IPS DF 6.9 (cell line): ENCODE results near the gene TCF4.
A peak's percentile ranks its signal among the peaks of the same experiment; 100 is the strongest.

Experiments
- DNase-seq: peaks from one replicate; pipeline ENCODE4 v3.0.0-alpha.2; 2013; ENCODE audit warnings: low read depth, low spot score
- H3K27ac ChIP-seq: one replicate; pipeline ENCODE4 v1.5.1; 2013; ENCODE audit warnings: low read length, control low read depth
- H3K27me3 ChIP-seq: 2 replicates; pipeline ENCODE4 v1.6.1; 2013; ENCODE audit warnings: mild to moderate bottlenecking, low read length; ENCODE audit not compliant: control insufficient read depth, insufficient read depth
- H3K36me3 ChIP-seq: 2 replicates; pipeline ENCODE4 v1.6.1; 2013; ENCODE audit warnings: low read length; ENCODE audit not compliant: control insufficient read depth, insufficient read depth
- H3K4me1 ChIP-seq: 2 replicates; pipeline ENCODE4 v1.6.1; 2013; ENCODE audit warnings: low read length; ENCODE audit not compliant: control insufficient read depth, insufficient read depth
- H3K4me3 ChIP-seq: 2 replicates; pipeline ENCODE4 v1.5.1; 2013; ENCODE audit warnings: mild to moderate bottlenecking, low read length
- H3K9me3 ChIP-seq: 2 replicates; pipeline ENCODE4 v1.6.1; 2013; ENCODE audit warnings: low read length, inconsistent platforms; ENCODE audit not compliant: control insufficient read depth, insufficient read depth
- whole genome bisulfite sequencing: extraction: QIAGEN DNeasy Blood & Tissue Kit; methylation state at CpG from one replicate; pipeline ENCODE4 v1.1.7; 2013; ENCODE audit warnings: mixed read lengths, missing lambda C conversion rate; ENCODE audit not compliant: insufficient read length, insufficient coverage; 5-methylcytosine and 5-hydroxymethylcytosine counted together

The TCF4 gene

GRCh38 chr18:55608497-55608896 lies 20.5 kb upstream of the TCF4 start:
- no CpG with 5 or more reads among the region's 4 CpGs for WGBS
- no peak overlapping the region for H3K27ac ChIP-seq
- no peaks in the 10 kb centered on the region for H3K4me1 ChIP-seq

GRCh38 chr18:55607773-55608172 lies 19.8 kb upstream of the TCF4 start:
- Histone ChIP-seq H3K9me3 (no peaks in the 10 kb centered on the region), H3K4me1 (no peaks in the 10 kb centered on the region), H3K27me3 (peaks cover 1% of the 10 kb centered on the region; the same call in 1 of the 2 replicates), H3K4me3 (no peak overlapping the region), H3K27ac (no peak overlapping the region), H3K36me3 (no peaks in the 10 kb centered on the region)
- no peak for DNase-seq
- no CpG with 5 or more reads among the region's 2 CpGs for WGBS

More at GRCh38 chr18:55608497-55608896, 20.5 kb upstream of the TCF4 start:
- Histone ChIP-seq H3K9me3 (no peaks in the 10 kb centered on the region), H3K4me3 (no peak overlapping the region), H3K27me3 (peaks cover 1% of the 10 kb centered on the region; the same call in 1 of the 2 replicates), H3K36me3 (no peaks in the 10 kb centered on the region)
- no peak for DNase-seq

- Histone ChIP-seq H3K36me3 (no peaks in the 10 kb centered on the region), H3K4me3 (no peak overlapping the region), H3K9me3 (no peaks in the 10 kb centered on the region), H3K27me3 (peaks cover 1% of the 10 kb centered on the region; the same call in 1 of the 2 replicates), H3K4me1 (no peaks in the 10 kb centered on the region), H3K27ac (no peak overlapping the region)
- WGBS, result no CpG with 5 or more reads among the region's 7 CpGs
- no peak for DNase-seq
Measured at GRCh38 chr18:55605733-55606338, 17.8 kb upstream of the TCF4 start.

GRCh38 chr18:55603775-55604174 lies 15.8 kb upstream of the TCF4 start:
- no CpG with 5 or more reads among the region's 5 CpGs for WGBS
- peaks cover 1% of the 10 kb centered on the region; the same call in 1 of the 2 replicates for H3K27me3 ChIP-seq
- DNase-seq, result no peak
- no peak overlapping the region for H3K27ac ChIP-seq
- H3K36me3 ChIP-seq, result no peaks in the 10 kb centered on the region
- H3K4me3 ChIP-seq, result no peak overlapping the region
- H3K9me3 ChIP-seq, result no peaks in the 10 kb centered on the region
- no peaks in the 10 kb centered on the region for H3K4me1 ChIP-seq

GRCh38 chr18:55593888-55594287 lies 5.9 kb upstream of the TCF4 start:
- H3K27ac ChIP-seq, result no peak overlapping the region
- no peak overlapping the region for H3K4me3 ChIP-seq
- no peaks in the 10 kb centered on the region for H3K36me3 ChIP-seq
- no peaks in the 10 kb centered on the region for H3K9me3 ChIP-seq
- no CpG with 5 or more reads among the region's 2 CpGs for WGBS
- no peaks in the 10 kb centered on the region for H3K27me3 ChIP-seq
- no peaks in the 10 kb centered on the region for H3K4me1 ChIP-seq
- no peak for DNase-seq

GRCh38 chr18:55592572-55592971 lies 4.6 kb upstream of the TCF4 start:
- no CpG with 5 or more reads among the region's 4 CpGs for WGBS
- H3K27me3 ChIP-seq, result no peaks in the 10 kb centered on the region
- H3K4me3 ChIP-seq, result no peak overlapping the region
- DNase-seq, result no peak
- H3K9me3 ChIP-seq, result no peaks in the 10 kb centered on the region
- no peaks in the 10 kb centered on the region for H3K36me3 ChIP-seq
- H3K4me1 ChIP-seq, result no peaks in the 10 kb centered on the region
- H3K27ac ChIP-seq, result no peak overlapping the region

GRCh38 chr18:55592106-55592505 lies 4.1 kb upstream of the TCF4 start:
- no peak for DNase-seq
- WGBS, result no CpG with 5 or more reads among the region's 1 CpG
- Histone ChIP-seq H3K27ac (no peak overlapping the region), H3K9me3 (no peaks in the 10 kb centered on the region), H3K4me1 (no peaks in the 10 kb centered on the region), H3K36me3 (no peaks in the 10 kb centered on the region), H3K4me3 (no peak overlapping the region), H3K27me3 (no peaks in the 10 kb centered on the region)

GRCh38 chr18:55589625-55590291 lies 1.8 kb upstream of the TCF4 start:
- DNase-seq, result peak; percentile 80
- H3K27ac ChIP-seq, result no peak overlapping the region
- no peaks in the 10 kb centered on the region for H3K27me3 ChIP-seq
- H3K4me3 ChIP-seq, result peak overlapping the region; percentile 73; the same call in 1 of the 2 replicates
- WGBS, result no CpG with 5 or more reads among the region's 37 CpGs
- H3K9me3 ChIP-seq, result no peaks in the 10 kb centered on the region
- no peaks in the 10 kb centered on the region for H3K4me1 ChIP-seq
- H3K36me3 ChIP-seq, result no peaks in the 10 kb centered on the region

GRCh38 chr18:55588870-55589595 lies 1.0 kb upstream of the TCF4 start:
- no peak overlapping the region for H3K27ac ChIP-seq
- DNase-seq, result no peak
- WGBS, result no CpG with 5 or more reads among the region's 12 CpGs

GRCh38 chr18:55587418-55588110 lies 428 bp downstream of the TCF4 start:
- no peaks in the 10 kb centered on the region for H3K27me3 ChIP-seq
- no peak overlapping the region for H3K27ac ChIP-seq
- DNase-seq, result no peak
- no peaks in the 10 kb centered on the region for H3K36me3 ChIP-seq
- H3K9me3 ChIP-seq, result no peaks in the 10 kb centered on the region
- no CpG with 5 or more reads among the region's 63 CpGs for WGBS
- no peaks in the 10 kb centered on the region for H3K4me1 ChIP-seq
- H3K4me3 ChIP-seq, result peak overlapping the region; percentile 96

More at GRCh38 chr18:55588870-55589595, 1.0 kb upstream of the TCF4 start:
- no peaks in the 10 kb centered on the region for H3K4me1 ChIP-seq
- H3K36me3 ChIP-seq, result no peaks in the 10 kb centered on the region
- H3K9me3 ChIP-seq, result no peaks in the 10 kb centered on the region
- H3K4me3 ChIP-seq, result peak overlapping the region; percentile 96; the same call in 1 of the 2 replicates
- no peaks in the 10 kb centered on the region for H3K27me3 ChIP-seq
